Stimulated activated CD4-positive, alpha-beta T cell treated with anti-CD3 and anti-CD28 coated beads, Interleukin-2, amount 100 ng/mL, for 4 hours (primary cell): ENCODE measurements around the gene WNT11.

Experiments
- DNase-seq: peaks from one replicate; pipeline ENCODE4 v3.0.0-alpha.2; 2020; ENCODE audit warnings: low read depth

The WNT11 gene

GRCh38 chr11:76237914-76238313 lies 31.6 kb upstream of the WNT11 start:
- no peak for DNase-seq

GRCh38 chr11:76237000-76237649 lies 30.8 kb upstream of the WNT11 start:
- no peak for DNase-seq

GRCh38 chr11:76236092-76236999 lies 30.0 kb upstream of the WNT11 start:
- peak; percentile 9 for DNase-seq

- peak; percentile 85 for DNase-seq
These were observed 29.2 kb upstream of the WNT11 start for GRCh38 chr11:76235233-76236091.

GRCh38 chr11:76234416-76235232 lies 28.3 kb upstream of the WNT11 start:
- peak; percentile 7 for DNase-seq

GRCh38 chr11:76234021-76234415 lies 27.7 kb upstream of the WNT11 start:
- DNase-seq: no peak

- DNase-seq: no peak
These were observed 27.1 kb upstream of the WNT11 start for GRCh38 chr11:76233196-76233921.

- no peak for DNase-seq
These were observed 25.8 kb upstream of the WNT11 start for GRCh38 chr11:76232026-76232665.

GRCh38 chr11:76231121-76231738 lies 24.9 kb upstream of the WNT11 start:
- no peak for DNase-seq

- DNase-seq: no peak
These were observed 24.1 kb upstream of the WNT11 start for GRCh38 chr11:76230392-76230791.

- no peak for DNase-seq
These were observed 23.5 kb upstream of the WNT11 start for GRCh38 chr11:76229690-76230240.

- DNase-seq: no peak
These were observed 22.5 kb upstream of the WNT11 start for GRCh38 chr11:76228875-76229149.

GRCh38 chr11:76228071-76228874 lies 22.0 kb upstream of the WNT11 start:
- no peak for DNase-seq

- no peak for DNase-seq
These were observed 20.3 kb upstream of the WNT11 start for GRCh38 chr11:76226626-76227025.

GRCh38 chr11:76225122-76225611 lies 18.9 kb upstream of the WNT11 start:
- DNase-seq: no peak

GRCh38 chr11:76224461-76225121 lies 18.3 kb upstream of the WNT11 start:
- DNase-seq: no peak

- no peak for DNase-seq
These were observed 15.1 kb upstream of the WNT11 start for GRCh38 chr11:76221365-76221764.

- no peak for DNase-seq
These were observed 12.9 kb upstream of the WNT11 start for GRCh38 chr11:76219243-76219642.
